ENCODE measurements around the gene PAOX. TPM values are rescaled to one million over a fixed set of nuclear protein-coding genes. Genes with fewer than 3 reads are reported as not detected.

Gene PAOX
- total and polyA plus RNA-seq, 2 donors from 2014 or later, result 7.0 to 14.4 TPM

- no peak for TF ChIP-seq CTCF (IDR thresholded peaks at IDR 0.05; ENCODE audit: borderline replicate concordance, extremely low read depth, insufficient read depth)
- peak overlapping the region in 1 of 3 donors; percentile 70 for H3K4me3 ChIP-seq (ENCODE audit: low read length in 3 of 3)
- no peaks in the 10 kb centered on the region for H3K27me3 ChIP-seq (ENCODE audit: control insufficient read depth, insufficient read depth, low read length)
- peaks cover 0 to 5% (median 0%) of the 10 kb centered on the region in 3 donors for H3K36me3 ChIP-seq (ENCODE audit: control insufficient read depth in 2 of 3, insufficient read depth in 3 of 3, low read length in 3 of 3)
- no peak overlapping the region for H3K9ac ChIP-seq (ENCODE audit: low read length in 3 of 3)
- H3K9me3 ChIP-seq (ENCODE audit: control insufficient read depth in 2 of 3, insufficient read depth in 1 of 3, low read length in 3 of 3), result no peaks in the 10 kb centered on the region
- H3K27ac ChIP-seq (ENCODE audit: low read depth in 2 of 2, low read length in 2 of 2), result no peak overlapping the region
- intact Hi-C loops (cut with DNase I), result no loop called here
- H3K4me1 ChIP-seq (ENCODE audit: control insufficient read depth in 2 of 3, insufficient read depth in 2 of 3, low read depth in 1 of 3, low read length in 3 of 3), result peaks cover 0 to 11% (median 0%) of the 10 kb centered on the region in 3 donors
- DNase-seq (peak in 1 of 5 donors; percentile 71), FAIRE-seq (no peak)
Observed at GRCh38 chr10:133377025-133377817, 1.8 kb upstream of the PAOX start.

GRCh38 chr10:133377818-133378250 is 1.2 kb upstream of the PAOX start:
- no peaks in the 10 kb centered on the region for H3K27me3 ChIP-seq (ENCODE audit: control insufficient read depth, insufficient read depth, low read length)
- H3K27ac ChIP-seq (ENCODE audit: low read depth in 2 of 2, low read length in 2 of 2), result peak overlapping the region; percentile 67 to 83
- H3K9me3 ChIP-seq (ENCODE audit: control insufficient read depth in 2 of 3, insufficient read depth in 1 of 3, low read length in 3 of 3), result no peaks in the 10 kb centered on the region
- intact Hi-C loops (cut with DNase I), result no loop called here
- peak overlapping the region; percentile 57 to 77 (median 70) for H3K4me3 ChIP-seq (ENCODE audit: low read length in 3 of 3)
- TF ChIP-seq CTCF (IDR thresholded peaks at IDR 0.05; ENCODE audit: borderline replicate concordance, extremely low read depth, insufficient read depth), result no peak
- peaks cover 0 to 5% (median 0%) of the 10 kb centered on the region in 3 donors for H3K36me3 ChIP-seq (ENCODE audit: control insufficient read depth in 2 of 3, insufficient read depth in 3 of 3, low read length in 3 of 3)
- DNase-seq (no peak), FAIRE-seq (no peak)
- H3K9ac ChIP-seq (ENCODE audit: low read length in 3 of 3), result peak overlapping the region in 2 of 3 donors; percentile 65 to 80
- peaks cover 0 to 10% (median 0%) of the 10 kb centered on the region in 3 donors for H3K4me1 ChIP-seq (ENCODE audit: control insufficient read depth in 2 of 3, insufficient read depth in 2 of 3, low read depth in 1 of 3, low read length in 3 of 3)

GRCh38 chr10:133378251-133379096 is 588 bp upstream of the PAOX start:
- DNase-seq (peak; percentile 68 to 94 (median 84)), FAIRE-seq (no peak)
- TF ChIP-seq CTCF (IDR thresholded peaks at IDR 0.05; ENCODE audit: borderline replicate concordance, extremely low read depth, insufficient read depth), result no peak
- Histone ChIP-seq H3K9ac (ENCODE audit: low read length in 3 of 3) (peak overlapping the region; percentile 44 to 80 (median 65)), H3K9me3 (ENCODE audit: control insufficient read depth in 2 of 3, insufficient read depth in 1 of 3, low read length in 3 of 3) (no peaks in the 10 kb centered on the region), H3K36me3 (ENCODE audit: control insufficient read depth in 2 of 3, insufficient read depth in 3 of 3, low read length in 3 of 3) (peaks cover 0 to 5% (median 0%) of the 10 kb centered on the region in 3 donors), H3K27me3 (ENCODE audit: control insufficient read depth, insufficient read depth, low read length) (no peaks in the 10 kb centered on the region), H3K4me1 (ENCODE audit: control insufficient read depth in 2 of 3, insufficient read depth in 2 of 3, low read depth in 1 of 3, low read length in 3 of 3) (peaks cover 0 to 10% (median 0%) of the 10 kb centered on the region in 3 donors), H3K27ac (ENCODE audit: low read depth in 2 of 2, low read length in 2 of 2) (peak overlapping the region; percentile 67 to 83), H3K4me3 (ENCODE audit: low read length in 3 of 3) (peak overlapping the region; percentile 57 to 77 (median 70))
- intact Hi-C loops (cut with DNase I), result no loop called here

Data from kidney (tissue), 14 donors.